Eye (tissue), 1 donor: ENCODE measurements around the gene DOP1A.

ENCODE experiments used
- DNase-seq: peaks from one replicate; pipeline ENCODE4 v3.0.0-alpha.2; 2015

The DOP1A gene

GRCh38 chr6:83072726-83073125 lies 5.3 kb downstream of the DOP1A start:
- no peak for DNase-seq

- no peak for DNase-seq
These were observed 6.1 kb downstream of the DOP1A start for GRCh38 chr6:83073615-83074014.

GRCh38 chr6:83083476-83083875 lies 16.0 kb downstream of the DOP1A start:
- no peak for DNase-seq

- no peak for DNase-seq
These were observed 19.3 kb downstream of the DOP1A start for GRCh38 chr6:83086751-83087150.

- DNase-seq: no peak
These were observed 25.4 kb downstream of the DOP1A start for GRCh38 chr6:83092756-83093399.

- DNase-seq: no peak
These were observed 29.3 kb downstream of the DOP1A start for GRCh38 chr6:83096791-83097190.

- no peak for DNase-seq
These were observed 29.7 kb downstream of the DOP1A start for GRCh38 chr6:83097204-83097603.

- no peak for DNase-seq
These were observed 30.2 kb downstream of the DOP1A start for GRCh38 chr6:83097675-83098074.

GRCh38 chr6:83098589-83098988 lies 31.1 kb downstream of the DOP1A start:
- no peak for DNase-seq

- no peak for DNase-seq
These were observed 40.9 kb downstream of the DOP1A start for GRCh38 chr6:83108378-83108777.

- no peak for DNase-seq
These were observed 45.8 kb downstream of the DOP1A start for GRCh38 chr6:83113258-83113657.

GRCh38 chr6:83114164-83114563 lies 46.7 kb downstream of the DOP1A start:
- no peak for DNase-seq

- peak; percentile 2 for DNase-seq
These were observed 50.3 kb downstream of the DOP1A start for GRCh38 chr6:83117802-83118201.

GRCh38 chr6:83119742-83120300 lies 52.4 kb downstream of the DOP1A start:
- DNase-seq: no peak

GRCh38 chr6:83124553-83124952 lies 57.1 kb downstream of the DOP1A start:
- DNase-seq: no peak

- no peak for DNase-seq
These were observed 58.0 kb downstream of the DOP1A start for GRCh38 chr6:83125425-83125824.

- DNase-seq: no peak
These were observed 58.8 kb downstream of the DOP1A start for GRCh38 chr6:83126223-83126622.

- DNase-seq: no peak
These were observed 59.3 kb downstream of the DOP1A start for GRCh38 chr6:83126807-83127206.

- DNase-seq: no peak
These were observed 59.8 kb downstream of the DOP1A start for GRCh38 chr6:83127258-83127657.

GRCh38 chr6:83127976-83128375 lies 60.5 kb downstream of the DOP1A start:
- DNase-seq: no peak

GRCh38 chr6:83132121-83132520 lies 64.7 kb downstream of the DOP1A start:
- no peak for DNase-seq

GRCh38 chr6:83138118-83138722 lies 70.7 kb downstream of the DOP1A start:
- no peak for DNase-seq

- no peak for DNase-seq
These were observed 71.3 kb downstream of the DOP1A start for GRCh38 chr6:83138758-83139157.

- DNase-seq: no peak
These were observed 83.6 kb downstream of the DOP1A start for GRCh38 chr6:83151114-83151513.

- DNase-seq: no peak
These were observed 85.4 kb downstream of the DOP1A start for GRCh38 chr6:83152913-83153312.
